Left hindlimb (tissue), 1 donor: ENCODE measurements around the gene LARP4B.

Experiments
- DNase-seq: peaks from one replicate; pipeline ENCODE4 v3.0.0-alpha.2; 2018

The LARP4B gene

DNA sequence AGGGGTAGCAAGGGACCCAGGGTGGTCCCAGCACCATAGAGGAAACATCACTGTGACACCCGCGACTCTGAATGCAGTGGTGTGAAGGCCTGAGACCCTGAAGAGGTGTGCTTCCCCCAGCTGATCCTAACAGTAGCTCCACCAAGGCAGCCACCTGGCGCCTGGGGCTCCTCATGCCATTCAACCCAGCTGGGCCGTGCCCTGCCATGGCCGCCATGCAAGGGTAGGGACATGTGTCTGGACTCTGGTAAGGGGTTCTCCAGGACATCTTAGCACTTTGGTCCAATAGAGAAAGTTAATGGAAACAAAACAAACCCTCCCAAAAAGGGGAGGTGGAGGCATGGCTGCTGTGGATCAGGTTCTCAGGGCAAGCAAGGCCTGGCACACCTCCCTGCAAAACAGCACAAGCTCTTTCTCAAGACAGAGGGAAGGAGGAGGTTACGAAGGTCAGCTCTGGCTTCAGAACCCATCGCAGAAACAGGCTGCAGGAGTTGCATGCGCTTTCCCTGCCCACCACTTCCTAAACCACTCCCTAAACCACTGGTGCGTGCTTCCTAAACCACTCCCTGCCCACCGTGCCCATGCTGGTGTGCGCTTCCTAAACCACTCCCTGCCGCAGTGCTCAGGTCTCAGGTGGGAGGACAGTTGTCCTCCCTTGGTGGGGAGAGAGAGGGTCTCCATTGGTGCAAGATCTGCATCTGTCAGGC is 108.7 kb downstream of the LARP4B start:
- no peak for DNase-seq

DNA sequence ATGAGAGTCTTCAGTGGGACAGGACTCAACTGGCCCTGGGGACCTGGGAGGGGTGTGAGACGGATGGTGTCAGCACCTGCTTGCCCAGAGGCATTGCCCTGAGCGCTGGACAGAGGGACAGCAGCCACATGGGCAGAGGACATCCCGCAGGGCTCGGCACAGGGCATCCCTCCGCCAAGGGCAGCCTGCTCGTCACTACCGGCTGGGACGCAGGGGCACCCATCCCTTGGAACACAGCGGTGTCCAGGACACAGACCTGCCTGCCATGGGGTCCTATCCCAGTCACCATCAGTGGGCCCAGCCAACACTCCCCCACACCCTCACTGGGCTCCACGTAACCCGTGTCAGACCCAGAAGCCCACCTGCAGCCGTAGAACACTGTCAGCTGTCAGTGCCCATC is 109.3 kb downstream of the LARP4B start:
- no peak for DNase-seq

- no peak for DNase-seq
Observed at GRCh38 chr10:821322-821721, 110.2 kb downstream of the LARP4B start.

- DNase-seq: no peak
Observed at GRCh38 chr10:819816-820215, 111.7 kb downstream of the LARP4B start.

GRCh38 chr10:819326-819725 is 112.2 kb downstream of the LARP4B start:
- DNase-seq: no peak

DNA sequence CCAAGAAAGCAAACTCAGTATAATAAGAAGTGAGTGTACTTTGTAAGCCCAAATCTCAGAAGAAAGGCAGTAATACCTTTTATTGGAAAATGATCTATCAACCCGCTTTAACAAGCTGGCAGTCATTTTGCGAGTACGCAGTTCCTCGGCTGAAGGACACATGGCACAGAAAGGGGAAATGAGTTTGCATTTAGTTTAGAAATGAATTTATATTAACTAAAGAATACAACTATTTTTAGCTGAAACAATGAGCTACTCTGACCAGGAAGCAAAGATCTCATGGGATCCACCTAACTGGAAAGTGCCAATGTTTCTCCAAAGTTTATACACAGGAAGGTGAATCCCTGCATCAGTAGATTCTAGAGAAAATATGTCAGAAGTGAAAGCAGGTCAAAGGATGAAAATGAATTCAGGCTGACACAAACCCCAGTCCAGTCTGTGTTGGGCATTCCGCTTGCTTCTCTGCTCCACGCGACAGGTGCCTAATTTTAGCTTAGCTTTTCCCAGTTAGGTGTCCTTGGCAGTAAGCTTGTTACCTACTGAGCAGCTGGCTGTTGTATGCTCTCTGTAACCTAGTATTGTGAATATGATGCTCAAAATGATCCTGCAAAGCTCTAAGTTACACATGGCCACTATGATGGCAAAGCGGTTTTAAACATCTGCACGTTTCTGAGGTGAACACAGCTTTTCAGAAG is 112.8 kb downstream of the LARP4B start:
- no peak for DNase-seq

DNA sequence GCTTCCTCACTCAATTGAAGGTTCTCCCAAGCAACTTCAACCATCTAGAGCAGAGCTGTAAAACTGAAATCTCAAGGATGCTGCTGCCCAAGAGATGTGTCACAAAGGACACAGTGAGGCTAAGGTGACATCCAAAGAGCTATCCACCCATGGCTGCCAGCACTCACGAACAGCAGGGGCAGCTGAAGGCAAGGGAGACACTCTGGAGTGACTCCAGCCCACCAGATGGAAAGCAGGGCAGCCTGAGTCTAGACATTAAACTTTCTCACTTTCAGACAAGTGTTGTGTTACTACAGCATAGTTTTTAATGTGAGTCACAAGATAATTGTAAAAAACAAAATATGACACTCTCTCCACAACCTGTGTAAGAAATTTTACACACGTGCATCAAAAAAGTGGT is 113.5 kb downstream of the LARP4B start:
- no peak for DNase-seq

- no peak for DNase-seq
Observed at GRCh38 chr10:817371-817770, 114.1 kb downstream of the LARP4B start.

- DNase-seq: no peak
Observed at GRCh38 chr10:816958-817357, 114.5 kb downstream of the LARP4B start.

DNA sequence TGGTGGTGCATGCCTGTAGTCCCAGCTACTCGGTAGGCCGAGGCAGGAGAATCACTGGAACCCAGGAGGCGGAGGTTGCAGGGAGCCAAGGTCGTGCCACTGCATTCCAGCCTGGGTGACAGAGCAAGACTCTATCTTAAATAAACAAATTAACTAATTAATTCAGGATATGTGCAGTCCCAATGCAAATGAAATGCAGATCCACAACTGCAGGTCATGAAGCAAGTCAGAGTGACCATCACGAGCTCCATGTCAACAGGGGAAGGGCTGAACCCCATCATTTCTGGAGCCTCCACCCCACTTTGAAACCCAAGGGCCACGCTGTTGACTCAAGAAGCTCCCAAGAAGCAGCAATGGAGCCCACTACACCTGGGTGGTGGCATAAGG is 115.4 kb downstream of the LARP4B start:
- no peak for DNase-seq

- no peak for DNase-seq
Observed at GRCh38 chr10:815338-816090, 116.0 kb downstream of the LARP4B start.

DNA sequence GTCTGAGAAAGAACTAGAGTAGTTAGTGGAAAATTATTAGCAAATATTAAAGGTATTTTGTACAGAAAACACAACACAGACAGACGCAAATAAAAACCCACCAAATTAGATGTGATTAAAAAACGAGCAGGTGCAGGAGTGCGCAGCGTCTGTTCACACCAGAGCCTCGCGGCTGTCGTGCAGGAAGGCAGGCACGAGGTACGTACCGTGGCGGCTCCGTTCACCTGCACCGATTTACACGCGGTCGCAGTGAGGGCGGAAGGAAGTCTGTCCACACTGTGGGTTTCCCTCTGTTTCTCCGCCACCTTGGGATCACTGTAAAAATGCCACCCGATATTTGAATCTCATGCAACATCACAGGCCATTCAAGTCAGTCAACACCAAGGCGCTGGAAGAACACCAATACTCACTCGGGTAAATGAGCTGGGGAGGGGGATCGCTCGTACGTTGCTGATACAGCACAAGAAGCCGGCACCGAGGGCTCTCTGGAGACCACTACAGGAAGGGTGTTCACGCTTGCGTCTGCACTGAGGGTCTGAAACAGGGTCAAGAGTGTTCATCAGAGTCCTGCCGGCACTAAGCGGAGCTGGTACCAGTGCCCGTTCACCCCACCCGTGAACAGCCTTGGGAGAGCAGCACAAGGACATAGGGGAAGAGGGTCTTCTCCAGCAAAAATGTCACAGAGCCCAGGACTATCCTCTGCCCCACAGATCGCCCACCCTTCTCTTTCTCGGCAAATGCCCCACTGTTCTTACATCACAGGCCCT is 116.8 kb downstream of the LARP4B start:
- DNase-seq: no peak

- no peak for DNase-seq
Observed at GRCh38 chr10:813286-813685, 118.2 kb downstream of the LARP4B start.

- no peak for DNase-seq
Observed at GRCh38 chr10:812787-813186, 118.7 kb downstream of the LARP4B start.

DNA sequence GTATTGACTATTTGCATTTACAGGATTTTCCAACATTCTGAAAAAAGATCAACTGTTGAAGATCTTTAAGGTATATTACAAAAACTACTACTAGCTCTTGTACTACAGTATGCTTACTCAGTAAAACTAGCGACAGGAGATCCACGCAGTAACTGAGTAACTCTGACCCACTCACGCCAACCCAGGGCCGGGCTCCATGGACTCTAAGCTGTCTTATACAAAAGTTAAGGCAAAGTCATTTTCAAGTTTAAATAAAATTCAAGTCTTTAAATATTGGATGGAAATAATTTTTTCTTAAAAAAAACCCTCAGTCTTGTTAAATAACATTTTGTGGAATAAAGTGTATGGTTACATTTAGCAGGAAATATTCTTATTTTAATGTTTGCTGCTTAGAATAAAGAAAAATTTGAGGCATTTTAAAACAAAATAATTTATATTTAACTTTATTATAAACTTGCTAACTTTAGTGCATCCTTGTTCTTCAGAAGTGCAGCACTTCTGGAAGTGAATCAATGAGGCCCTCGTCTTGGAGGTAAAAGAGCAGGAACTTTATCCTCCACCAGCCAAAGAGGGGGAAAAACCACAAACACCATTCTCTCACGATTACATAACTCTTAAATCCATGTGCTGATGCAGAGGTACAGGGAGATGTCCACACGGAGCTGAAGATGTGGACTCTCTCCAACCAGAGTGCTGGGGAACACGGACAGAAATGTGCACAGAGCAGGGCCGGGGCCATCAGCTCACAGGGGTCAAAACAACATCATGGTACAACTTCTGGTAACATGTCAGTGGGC is 119.9 kb downstream of the LARP4B start:
- DNase-seq: no peak

DNA sequence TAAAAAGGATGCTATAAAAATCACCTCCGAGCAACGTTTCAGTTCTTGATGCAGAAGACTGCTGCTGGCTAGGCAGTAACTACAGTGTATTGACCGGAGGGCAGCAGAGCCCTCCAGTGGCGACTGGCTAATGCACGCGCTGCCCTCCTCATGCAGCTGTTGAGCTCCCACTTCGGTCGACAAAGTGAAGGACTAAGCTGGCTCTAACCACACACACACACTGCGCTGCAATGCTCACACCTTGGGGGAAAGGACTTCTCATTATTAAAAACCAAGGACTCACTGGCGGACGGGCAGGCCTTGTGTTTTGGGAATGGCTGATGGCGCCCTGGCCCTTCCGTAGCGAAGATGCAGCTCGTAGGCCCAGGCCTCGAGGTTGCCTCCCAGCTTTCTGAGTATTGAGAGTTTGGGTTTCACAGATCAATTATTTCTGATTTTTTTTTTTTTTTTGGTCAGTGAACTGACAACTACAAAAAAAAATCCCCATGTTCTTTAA is 121.1 kb downstream of the LARP4B start:
- no peak for DNase-seq

- DNase-seq: no peak
Observed at GRCh38 chr10:809671-810350, 121.7 kb downstream of the LARP4B start.

- no peak for DNase-seq
Observed at GRCh38 chr10:807958-808353, 123.5 kb downstream of the LARP4B start.

GRCh38 chr10:807163-807957 is 124.1 kb downstream of the LARP4B start:
- DNase-seq: no peak

- DNase-seq: no peak
Observed at GRCh38 chr10:806451-807162, 124.9 kb downstream of the LARP4B start.
